K562 (cell line): ENCODE data around the gene HOXC12. TPM values are rescaled to one million over a fixed set of nuclear protein-coding genes. Genes with fewer than 3 reads are reported as not detected.
A peak's percentile ranks its signal among the peaks of the same experiment; 100 is the strongest.

ENCODE experiments used
- ETV6 ChIP-seq, 3 experiments: fragments of 150-350 bp in 1 of 3; sonication (generic) in 1 of 3; formaldehyde crosslinking in 1 of 3; IDR thresholded peaks; 2 replicates each; pipeline versions ENCODE4 v1.6.1 to v1.8.0; 2014 to 2022; ENCODE audit warnings: borderline replicate concordance in 2 of 3, low read depth in 2 of 3, antibody characterized with exemption in 1 of 3, low read length in 1 of 3, mild to moderate bottlenecking in 1 of 3, missing genetic modification reagents in 1 of 3
- FUS ChIP-seq: fragments of 200-400 bp; formaldehyde crosslinking; optimal IDR thresholded peaks from 2 replicates; pipeline ENCODE3; 2017; ENCODE audit warnings: low read depth, low read length
- POLR2A ChIP-seq: fragments of 450-650 bp; conservative IDR thresholded peaks from 2 replicates; pipeline ENCODE4 v1.6.1; 2016
- RBBP5 ChIP-seq: fragments of 200-600 bp; sonication (generic); IDR thresholded peaks from 2 replicates; pipeline ENCODE4 v1.6.1; 2012; ENCODE audit warnings: borderline replicate concordance, mild to moderate bottlenecking, low read length, control low read depth, inconsistent platforms; ENCODE audit not compliant: insufficient read depth, poor library complexity, severe bottlenecking
- RBM34 ChIP-seq: fragments of 200-400 bp; formaldehyde crosslinking; IDR thresholded peaks from 2 replicates; pipeline ENCODE4 v1.6.1; 2018; ENCODE audit warnings: low read length, borderline replicate concordance; ENCODE audit not compliant: insufficient read depth
- ZNF384 ChIP-seq: IDR thresholded peaks from 2 replicates; pipeline ENCODE4 v1.6.1; 2012; ENCODE audit warnings: low read depth, low read length, improper control_type of control experiment
- ZNF830 ChIP-seq: fragments of 250-450 bp; sonication (Bioruptor Pico); IDR thresholded peaks from 2 replicates; pipeline ENCODE4 v1.5.0; 2021; ENCODE audit warnings: mild to moderate bottlenecking
- polyA plus RNA-seq, 8 experiments: library from polyadenylated mRNA; depleted of rRNA in 4 of 8; stranded (reverse) in 5 of 8; unstranded in 3 of 8; fragments of >200 nt; fragmentation: Nextera tagmentation in 2 of 8; fragmentation: Illumina TruSeq in 1 of 8; extraction: Ambion mirVana in 2 of 8; extraction: Trizol in 1 of 8; gene quantifications; 2 replicates each; pipeline versions ENCODE4 v1.2.1 to v1.2.3, GENCODE V29; 2011 to 2014; ENCODE audit warnings: inconsistent platforms in 1 of 8, missing spikeins in 1 of 8
- total RNA-seq, 7 experiments: library from RNA; depleted of rRNA in 6 of 7; stranded (reverse); fragments of >200 nt in 6 of 7; fragmentation: Illumina TruSeq in 2 of 7; extraction: Trizol in 2 of 7; gene quantifications; 2 replicates each; pipeline versions ENCODE4 v1.2.1 to v1.2.3, GENCODE V29; 2011 to 2021; ENCODE audit warnings: low replicate concordance in 1 of 7
- TF ChIP-seq, protein P1 (sequence below): sonication (generic); formaldehyde crosslinking; IDR thresholded peaks from 2 replicates; pipeline ENCODE4 v1.9.0; 2022; ENCODE audit warnings: mild to moderate bottlenecking, missing genetic modification reagents
- TF ChIP-seq, protein P2 (sequence below): sonication (generic); formaldehyde crosslinking; IDR thresholded peaks from 2 replicates; pipeline ENCODE4 v1.8.0; 2022; ENCODE audit warnings: missing genetic modification reagents, mild to moderate bottlenecking, borderline replicate concordance
- TF ChIP-seq, protein P3 (sequence below), 3 experiments: fragments of 200-800 bp in 1 of 3; fragments of 250-450 bp in 1 of 3; fragments of 450-650 bp in 1 of 3; sonication (Bioruptor Pico) in 1 of 3; sonication (Bioruptor generic) in 1 of 3; formaldehyde crosslinking in 1 of 3; IDR thresholded peaks; 2 replicates each; pipeline versions ENCODE4 v1.6.1 to v1.8.0; 2016 to 2022; ENCODE audit warnings: mild to moderate bottlenecking in 2 of 3, missing genetic modification characterization in 2 of 3, missing compliant biosample characterization in 1 of 3, moderate library complexity in 1 of 3
- TF ChIP-seq, protein P4 (sequence below): sonication (generic); formaldehyde crosslinking; IDR thresholded peaks from 2 replicates; pipeline ENCODE4 v1.9.0; 2022; ENCODE audit warnings: mild to moderate bottlenecking, missing genetic modification reagents
- TF ChIP-seq, protein P5 (sequence below), 2 experiments: IDR thresholded peaks; 2 replicates each; pipeline ENCODE4 v1.6.1; 2011; ENCODE audit warnings: borderline replicate concordance in 1 of 2, control low read depth in 1 of 2, low read depth in 1 of 2, low read length in 1 of 2, mild to moderate bottlenecking in 1 of 2, mixed read lengths in 1 of 2, moderate library complexity in 1 of 2; ENCODE audit not compliant: insufficient read depth in 1 of 2, insufficient read length in 1 of 2, poor library complexity in 1 of 2, severe bottlenecking in 1 of 2; ENCODE audit errors: extremely low read depth in 1 of 2
- TF ChIP-seq, protein P6 (sequence below): sonication (generic); formaldehyde crosslinking; IDR thresholded peaks from 2 replicates; pipeline ENCODE4 v1.8.0; 2022; ENCODE audit warnings: mild to moderate bottlenecking, low read depth, missing genetic modification reagents

Gene HOXC12
- total and polyA plus RNA-seq, 9 of the 15 experiments (the other 6 are each of a cell fraction or from before 2014, with no cell fraction given), result 0.04 to 0.36 (median 0.11) TPM; not detected in 1

DNA sequence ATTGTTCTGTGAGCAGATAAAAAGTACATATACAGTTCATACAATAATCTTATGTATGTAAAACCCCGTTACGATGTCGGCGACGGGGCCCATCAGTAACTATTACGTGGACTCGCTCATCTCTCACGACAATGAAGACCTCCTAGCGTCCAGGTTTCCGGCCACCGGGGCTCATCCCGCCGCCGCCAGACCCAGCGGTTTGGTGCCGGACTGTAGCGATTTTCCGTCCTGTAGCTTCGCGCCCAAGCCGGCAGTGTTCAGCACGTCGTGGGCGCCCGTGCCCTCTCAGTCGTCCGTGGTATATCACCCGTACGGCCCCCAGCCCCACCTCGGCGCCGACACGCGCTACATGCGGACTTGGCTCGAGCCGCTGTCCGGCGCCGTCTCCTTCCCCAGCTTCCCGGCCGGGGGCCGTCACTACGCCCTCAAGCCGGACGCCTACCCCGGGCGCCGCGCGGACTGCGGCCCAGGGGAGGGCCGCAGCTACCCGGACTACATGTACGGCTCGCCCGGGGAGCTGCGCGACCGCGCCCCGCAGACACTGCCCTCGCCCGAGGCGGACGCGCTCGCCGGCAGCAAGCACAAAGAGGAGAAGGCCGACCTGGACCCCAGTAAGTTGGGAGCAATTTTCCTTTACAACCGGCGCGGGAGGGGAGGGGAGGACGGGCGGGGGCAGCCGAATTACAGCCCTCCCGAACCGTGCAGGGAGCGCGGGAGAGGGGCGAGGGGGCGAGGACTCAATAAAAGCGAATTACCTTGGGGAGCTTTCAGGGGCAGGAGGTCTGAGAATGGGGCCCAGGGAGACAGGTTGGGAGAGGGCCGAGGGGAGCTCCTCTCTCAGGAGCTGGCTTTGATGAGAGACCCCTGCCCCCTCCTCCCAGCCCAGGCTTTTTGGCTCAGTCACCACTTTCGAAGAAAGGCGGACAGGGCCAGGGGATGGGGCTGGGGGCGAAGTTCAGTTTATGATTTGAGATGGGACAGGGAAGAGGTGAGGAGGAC lies 45.7 kb downstream of the HOXC12 start, which contains the start of gene HOXC9 (continued):
- no peak for TF ChIP-seq ETV6 (IDR thresholded peaks at IDR 0.05; ENCODE audit: borderline replicate concordance in 1 of 2, low read depth in 2 of 2, low read length in 1 of 2)
- peak; percentile 88; the same call in 1 of the 2 replicates for TF ChIP-seq ETV6 (CRISPR knock-in tag; IDR thresholded peaks at IDR 0.05; ENCODE audit: borderline replicate concordance)
- TF ChIP-seq, protein P1, sequence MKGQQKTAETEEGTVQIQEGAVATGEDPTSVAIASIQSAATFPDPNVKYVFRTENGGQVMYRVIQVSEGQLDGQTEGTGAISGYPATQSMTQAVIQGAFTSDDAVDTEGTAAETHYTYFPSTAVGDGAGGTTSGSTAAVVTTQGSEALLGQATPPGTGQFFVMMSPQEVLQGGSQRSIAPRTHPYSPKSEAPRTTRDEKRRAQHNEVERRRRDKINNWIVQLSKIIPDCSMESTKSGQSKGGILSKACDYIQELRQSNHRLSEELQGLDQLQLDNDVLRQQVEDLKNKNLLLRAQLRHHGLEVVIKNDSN (CRISPR knock-in tag), result peak; percentile 51; the same call in 1 of the 2 replicates
- TF ChIP-seq ZNF830, result peak; percentile 86; the same call in 1 of the 2 replicates
- TF ChIP-seq, protein P2, sequence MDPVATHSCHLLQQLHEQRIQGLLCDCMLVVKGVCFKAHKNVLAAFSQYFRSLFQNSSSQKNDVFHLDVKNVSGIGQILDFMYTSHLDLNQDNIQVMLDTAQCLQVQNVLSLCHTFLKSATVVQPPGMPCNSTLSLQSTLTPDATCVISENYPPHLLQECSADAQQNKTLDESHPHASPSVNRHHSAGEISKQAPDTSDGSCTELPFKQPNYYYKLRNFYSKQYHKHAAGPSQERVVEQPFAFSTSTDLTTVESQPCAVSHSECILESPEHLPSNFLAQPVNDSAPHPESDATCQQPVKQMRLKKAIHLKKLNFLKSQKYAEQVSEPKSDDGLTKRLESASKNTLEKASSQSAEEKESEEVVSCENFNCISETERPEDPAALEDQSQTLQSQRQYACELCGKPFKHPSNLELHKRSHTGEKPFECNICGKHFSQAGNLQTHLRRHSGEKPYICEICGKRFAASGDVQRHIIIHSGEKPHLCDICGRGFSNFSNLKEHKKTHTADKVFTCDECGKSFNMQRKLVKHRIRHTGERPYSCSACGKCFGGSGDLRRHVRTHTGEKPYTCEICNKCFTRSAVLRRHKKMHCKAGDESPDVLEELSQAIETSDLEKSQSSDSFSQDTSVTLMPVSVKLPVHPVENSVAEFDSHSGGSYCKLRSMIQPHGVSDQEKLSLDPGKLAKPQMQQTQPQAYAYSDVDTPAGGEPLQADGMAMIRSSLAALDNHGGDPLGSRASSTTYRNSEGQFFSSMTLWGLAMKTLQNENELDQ (CRISPR knock-in tag), result no peak
- peak; percentile 77 for TF ChIP-seq POLR2A
- TF ChIP-seq, protein P3, sequence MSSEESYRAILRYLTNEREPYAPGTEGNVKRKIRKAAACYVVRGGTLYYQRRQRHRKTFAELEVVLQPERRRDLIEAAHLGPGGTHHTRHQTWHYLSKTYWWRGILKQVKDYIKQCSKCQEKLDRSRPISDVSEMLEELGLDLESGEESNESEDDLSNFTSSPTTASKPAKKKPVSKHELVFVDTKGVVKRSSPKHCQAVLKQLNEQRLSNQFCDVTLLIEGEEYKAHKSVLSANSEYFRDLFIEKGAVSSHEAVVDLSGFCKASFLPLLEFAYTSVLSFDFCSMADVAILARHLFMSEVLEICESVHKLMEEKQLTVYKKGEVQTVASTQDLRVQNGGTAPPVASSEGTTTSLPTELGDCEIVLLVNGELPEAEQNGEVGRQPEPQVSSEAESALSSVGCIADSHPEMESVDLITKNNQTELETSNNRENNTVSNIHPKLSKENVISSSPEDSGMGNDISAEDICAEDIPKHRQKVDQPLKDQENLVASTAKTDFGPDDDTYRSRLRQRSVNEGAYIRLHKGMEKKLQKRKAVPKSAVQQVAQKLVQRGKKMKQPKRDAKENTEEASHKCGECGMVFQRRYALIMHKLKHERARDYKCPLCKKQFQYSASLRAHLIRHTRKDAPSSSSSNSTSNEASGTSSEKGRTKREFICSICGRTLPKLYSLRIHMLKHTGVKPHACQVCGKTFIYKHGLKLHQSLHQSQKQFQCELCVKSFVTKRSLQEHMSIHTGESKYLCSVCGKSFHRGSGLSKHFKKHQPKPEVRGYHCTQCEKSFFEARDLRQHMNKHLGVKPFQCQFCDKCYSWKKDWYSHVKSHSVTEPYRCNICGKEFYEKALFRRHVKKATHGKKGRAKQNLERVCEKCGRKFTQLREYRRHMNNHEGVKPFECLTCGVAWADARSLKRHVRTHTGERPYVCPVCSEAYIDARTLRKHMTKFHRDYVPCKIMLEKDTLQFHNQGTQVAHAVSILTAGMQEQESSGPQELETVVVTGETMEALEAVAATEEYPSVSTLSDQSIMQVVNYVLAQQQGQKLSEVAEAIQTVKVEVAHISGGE (CRISPR knock-in tag; IDR thresholded peaks at IDR 0.05), result peak in 1 of 3 experiments; percentile 72; a peak in 3 of 6 replicates
- no peak for TF ChIP-seq FUS
- TF ChIP-seq, protein P4, sequence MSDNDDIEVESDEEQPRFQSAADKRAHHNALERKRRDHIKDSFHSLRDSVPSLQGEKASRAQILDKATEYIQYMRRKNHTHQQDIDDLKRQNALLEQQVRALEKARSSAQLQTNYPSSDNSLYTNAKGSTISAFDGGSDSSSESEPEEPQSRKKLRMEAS (CRISPR knock-in tag), result peak; percentile 79
- no peak for TF ChIP-seq ZNF384
- peak; percentile 90 for TF ChIP-seq RBBP5
- TF ChIP-seq, protein P5, sequence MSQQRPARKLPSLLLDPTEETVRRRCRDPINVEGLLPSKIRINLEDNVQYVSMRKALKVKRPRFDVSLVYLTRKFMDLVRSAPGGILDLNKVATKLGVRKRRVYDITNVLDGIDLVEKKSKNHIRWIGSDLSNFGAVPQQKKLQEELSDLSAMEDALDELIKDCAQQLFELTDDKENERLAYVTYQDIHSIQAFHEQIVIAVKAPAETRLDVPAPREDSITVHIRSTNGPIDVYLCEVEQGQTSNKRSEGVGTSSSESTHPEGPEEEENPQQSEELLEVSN (IDR thresholded peaks at IDR 0.05; ENCODE audit: borderline replicate concordance in 1 of 2, extremely low read depth in 1 of 2, insufficient read depth in 1 of 2, insufficient read length in 1 of 2, low read depth in 1 of 2, low read length in 1 of 2, poor library complexity in 1 of 2, severe bottlenecking in 1 of 2), result peak; percentile 61 to 70
- TF ChIP-seq, protein P6, sequence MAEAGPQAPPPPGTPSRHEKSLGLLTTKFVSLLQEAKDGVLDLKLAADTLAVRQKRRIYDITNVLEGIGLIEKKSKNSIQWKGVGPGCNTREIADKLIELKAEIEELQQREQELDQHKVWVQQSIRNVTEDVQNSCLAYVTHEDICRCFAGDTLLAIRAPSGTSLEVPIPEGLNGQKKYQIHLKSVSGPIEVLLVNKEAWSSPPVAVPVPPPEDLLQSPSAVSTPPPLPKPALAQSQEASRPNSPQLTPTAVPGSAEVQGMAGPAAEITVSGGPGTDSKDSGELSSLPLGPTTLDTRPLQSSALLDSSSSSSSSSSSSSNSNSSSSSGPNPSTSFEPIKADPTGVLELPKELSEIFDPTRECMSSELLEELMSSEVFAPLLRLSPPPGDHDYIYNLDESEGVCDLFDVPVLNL (CRISPR knock-in tag), result 0 out of 2 replicates have a peak, but pooled peaks have one; percentile 9
- TF ChIP-seq RBM34, result 0 out of 2 replicates have a peak, but pooled peaks have one; percentile 55
